Measurements from ENCODE around the gene GNA14.

GRCh38 chr9:77556396-77556795 lies 91.7 kb downstream of the GNA14 start:
- TF ChIP-seq CTCF (IDR thresholded peaks at IDR 0.05) (no peak), POLR2A (IDR thresholded peaks at IDR 0.05) (no peak)
